ENCODE measurements around the gene SIM1. TPM values are rescaled to one million over a fixed set of nuclear protein-coding genes. Genes with fewer than 3 reads are reported as not detected.

The SIM1 gene
- total RNA-seq, 1 donor from 2014 or later = not detected

DNA sequence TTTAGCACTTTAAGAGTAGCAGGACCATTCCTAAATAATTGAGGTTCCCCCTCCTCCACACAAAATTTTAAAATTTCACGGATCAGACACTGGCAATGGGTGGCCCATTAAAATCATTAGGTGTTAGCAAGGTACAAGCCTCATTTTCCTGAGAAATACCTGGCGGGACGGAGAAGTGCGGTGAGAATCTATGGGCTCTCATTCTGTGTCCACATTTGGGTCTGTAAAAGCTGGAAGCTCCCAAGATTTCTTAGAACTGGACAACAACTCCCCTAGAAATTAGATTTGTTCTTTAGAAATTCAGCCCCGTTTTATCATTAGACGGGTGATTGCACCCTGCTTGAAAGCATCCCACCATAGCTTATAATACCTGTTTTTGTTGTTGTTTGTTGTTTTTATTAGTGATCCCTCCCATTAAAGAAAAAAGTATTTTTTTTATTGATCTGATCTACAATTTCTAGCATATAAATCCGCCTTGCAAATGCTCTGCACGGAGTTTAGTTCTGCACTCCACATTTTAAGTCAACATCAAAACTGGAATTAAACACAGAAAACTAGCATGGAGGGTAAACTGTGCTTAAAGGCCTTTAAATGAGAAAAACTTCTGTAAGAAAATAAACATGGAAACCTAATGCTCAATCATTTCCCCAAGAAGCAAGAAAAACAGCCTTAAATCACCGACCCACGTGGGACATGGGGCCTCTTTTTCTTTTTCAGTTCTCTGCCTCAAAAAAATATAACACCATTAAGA, 5.7 kb downstream of the SIM1 start:
- intact Hi-C loops (cut with micrococcal nuclease) = no loop called here
- DNase-seq (no peak), ATAC-seq (no peak)

DNA sequence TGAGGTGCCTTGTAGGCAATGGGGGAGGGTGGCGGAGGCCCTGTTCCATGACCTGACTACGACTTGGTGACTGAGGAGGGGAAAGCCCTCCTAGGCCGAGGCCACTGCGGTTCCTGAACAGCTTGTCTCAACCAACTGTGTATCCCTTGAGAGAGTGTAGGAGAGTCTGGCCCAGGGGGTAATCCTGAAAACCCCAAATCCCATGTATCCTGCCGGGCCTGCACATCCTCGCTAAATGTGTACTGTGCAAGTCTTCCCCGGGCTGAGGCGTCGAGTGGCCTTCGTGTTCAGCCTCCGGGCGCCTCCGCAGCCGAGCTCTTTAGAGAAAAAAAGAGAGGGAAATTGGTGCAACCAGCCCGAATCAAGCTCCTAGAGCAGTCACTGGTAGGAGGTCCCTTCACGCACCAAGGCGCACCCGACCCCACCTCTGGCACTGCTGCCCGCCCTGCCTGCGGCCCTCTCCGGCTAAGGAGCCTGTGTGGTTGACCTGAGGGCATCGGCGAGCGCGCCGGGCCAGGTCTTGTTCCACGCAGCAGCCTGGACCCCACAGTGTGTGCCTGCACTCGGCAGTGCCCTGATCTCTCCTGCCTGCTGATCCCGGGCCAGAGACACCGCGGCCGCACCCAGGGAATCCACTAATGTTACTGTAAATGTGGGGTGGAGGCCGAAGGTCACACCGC, 7.3 kb downstream of the SIM1 start:
- ATAC-seq (no peak), DNase-seq (no peak)
- intact Hi-C loops (cut with micrococcal nuclease) = no loop called here

DNA sequence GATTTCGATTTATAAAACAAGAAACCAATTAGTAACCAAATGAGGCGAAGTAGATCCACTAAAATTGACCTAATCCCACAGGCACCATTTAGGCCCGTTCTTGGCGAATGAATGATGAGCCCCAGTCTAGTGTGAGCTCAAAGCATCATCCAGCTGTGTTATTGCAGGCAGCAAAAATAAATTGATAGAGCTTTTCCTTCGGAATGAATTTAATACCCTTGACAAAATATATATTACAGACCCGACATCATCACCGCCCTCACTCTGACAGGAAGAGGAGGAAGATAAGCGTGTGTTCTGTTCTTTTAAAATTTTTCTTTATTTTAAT, 7.8 kb downstream of the SIM1 start:
- ATAC-seq (no peak), DNase-seq (no peak)
- intact Hi-C loops (cut with micrococcal nuclease) = no loop called here

DNA sequence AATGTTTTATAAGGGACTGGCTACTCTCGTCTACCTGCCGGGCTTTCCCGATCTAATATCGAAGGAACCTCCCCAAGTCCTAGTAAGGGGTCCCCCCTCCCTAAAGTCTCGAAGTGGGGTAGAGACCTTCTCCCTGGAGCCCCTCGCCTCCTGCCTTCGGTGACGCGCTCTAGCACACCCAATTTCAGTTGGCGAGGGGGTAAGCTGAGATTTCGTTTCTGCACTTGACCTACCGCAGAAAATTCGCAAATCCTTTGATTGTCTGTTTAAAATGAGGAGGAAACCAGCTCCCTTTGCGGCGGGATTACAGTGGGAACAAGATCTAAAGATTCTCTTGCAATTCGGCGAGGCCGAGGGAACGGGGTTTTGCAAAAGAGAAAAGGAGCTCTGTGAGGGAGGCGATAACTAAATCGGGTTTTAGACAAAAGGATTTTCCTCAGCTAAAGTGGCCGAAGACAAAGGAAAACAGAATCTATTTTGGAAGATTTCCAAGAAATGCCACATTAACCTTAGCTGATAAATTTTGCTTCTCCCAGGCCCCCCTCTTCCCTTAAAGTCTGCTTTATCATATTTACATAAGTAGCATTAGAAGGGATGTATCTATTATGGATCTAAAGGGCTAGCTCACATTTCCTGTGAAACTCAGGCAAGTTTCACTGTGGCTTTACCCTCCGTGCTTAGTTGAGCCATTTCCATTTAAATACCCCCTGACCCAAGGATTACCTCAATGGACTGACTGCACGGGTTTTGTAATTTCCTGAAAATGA, 8.4 kb downstream of the SIM1 start:
- DNase-seq (no peak), ATAC-seq (no peak)
- intact Hi-C loops (cut with micrococcal nuclease) = no loop called here

DNA sequence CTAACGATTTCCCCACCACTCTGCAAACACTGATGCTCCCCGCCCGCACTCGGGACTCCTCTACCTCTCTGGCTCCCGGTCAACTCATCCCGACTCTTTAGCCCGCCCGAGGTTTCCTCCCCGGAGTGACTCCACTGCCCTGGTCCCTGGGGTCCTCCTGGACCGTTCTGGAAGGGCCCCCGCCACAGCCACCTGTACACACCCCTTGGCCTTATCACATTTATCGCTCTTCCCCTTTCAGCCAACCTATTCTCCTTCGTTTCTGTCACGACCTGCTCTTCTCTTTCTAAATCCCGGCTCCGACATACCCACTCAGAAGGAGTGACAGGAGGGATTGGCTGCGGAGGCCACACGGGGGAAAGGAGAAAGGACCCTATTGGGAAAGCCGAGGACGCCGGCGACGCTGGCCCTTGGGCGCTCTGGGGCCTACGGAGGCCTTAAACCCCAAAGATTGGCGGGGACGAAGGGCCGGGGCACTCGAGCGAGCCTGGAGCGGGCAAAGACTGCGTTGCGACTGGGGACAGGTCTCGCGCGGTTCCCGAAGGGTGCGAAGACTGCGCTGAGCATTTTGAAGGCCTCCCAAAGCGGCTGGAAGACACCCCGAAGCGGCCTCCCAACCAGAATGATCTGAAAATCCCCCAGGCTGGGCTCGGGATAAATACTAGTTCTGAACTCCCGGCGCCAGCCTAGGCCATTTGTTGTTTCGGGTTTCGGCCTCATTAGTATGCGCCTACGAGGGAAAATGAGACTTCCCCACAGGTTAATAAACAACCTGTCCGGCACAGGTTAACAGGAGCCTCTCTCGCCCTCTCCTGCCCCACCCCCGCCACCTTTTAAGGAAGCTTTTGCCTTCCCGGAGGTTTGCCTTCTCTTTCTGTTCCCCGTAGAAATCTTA, 9.2 kb downstream of the SIM1 start:
- intact Hi-C loops (cut with micrococcal nuclease) = no loop called here
- ATAC-seq (no peak), DNase-seq (no peak)

DNA sequence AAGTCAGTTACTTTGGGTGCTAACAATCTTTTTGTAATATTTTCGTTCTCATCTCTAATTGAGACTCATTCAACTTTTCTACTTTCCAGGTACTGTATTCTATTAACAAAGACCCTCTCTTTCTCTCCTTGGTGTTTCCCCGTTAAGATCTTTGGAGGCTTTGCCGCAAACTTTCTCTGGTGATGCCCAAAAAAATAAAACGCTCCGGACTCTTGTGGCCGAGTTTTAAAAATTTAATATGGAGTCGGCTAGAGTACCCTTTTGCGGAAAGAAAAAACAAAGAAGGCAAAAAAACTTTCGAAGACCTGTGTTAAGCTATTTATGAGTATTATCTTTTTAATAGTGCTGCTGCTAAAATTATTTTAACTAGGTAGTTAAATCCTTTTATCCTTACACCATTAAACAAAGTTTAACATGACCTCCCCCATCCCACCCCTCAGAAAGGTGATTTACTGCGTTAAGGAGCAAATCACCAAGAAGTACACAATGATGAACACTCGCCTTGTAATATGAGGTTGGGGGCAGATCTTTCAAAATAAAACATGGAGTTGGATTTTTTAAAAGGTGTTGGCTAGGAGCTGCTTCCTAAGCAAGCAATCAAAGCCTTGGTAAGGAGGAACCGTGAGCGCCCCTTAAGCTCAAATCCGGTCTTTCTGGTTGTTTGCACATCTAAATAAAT, 10.0 kb downstream of the SIM1 start:
- ATAC-seq = no peak
- DNase-seq = no peak
- intact Hi-C loops (cut with micrococcal nuclease) = no loop called here

DNA sequence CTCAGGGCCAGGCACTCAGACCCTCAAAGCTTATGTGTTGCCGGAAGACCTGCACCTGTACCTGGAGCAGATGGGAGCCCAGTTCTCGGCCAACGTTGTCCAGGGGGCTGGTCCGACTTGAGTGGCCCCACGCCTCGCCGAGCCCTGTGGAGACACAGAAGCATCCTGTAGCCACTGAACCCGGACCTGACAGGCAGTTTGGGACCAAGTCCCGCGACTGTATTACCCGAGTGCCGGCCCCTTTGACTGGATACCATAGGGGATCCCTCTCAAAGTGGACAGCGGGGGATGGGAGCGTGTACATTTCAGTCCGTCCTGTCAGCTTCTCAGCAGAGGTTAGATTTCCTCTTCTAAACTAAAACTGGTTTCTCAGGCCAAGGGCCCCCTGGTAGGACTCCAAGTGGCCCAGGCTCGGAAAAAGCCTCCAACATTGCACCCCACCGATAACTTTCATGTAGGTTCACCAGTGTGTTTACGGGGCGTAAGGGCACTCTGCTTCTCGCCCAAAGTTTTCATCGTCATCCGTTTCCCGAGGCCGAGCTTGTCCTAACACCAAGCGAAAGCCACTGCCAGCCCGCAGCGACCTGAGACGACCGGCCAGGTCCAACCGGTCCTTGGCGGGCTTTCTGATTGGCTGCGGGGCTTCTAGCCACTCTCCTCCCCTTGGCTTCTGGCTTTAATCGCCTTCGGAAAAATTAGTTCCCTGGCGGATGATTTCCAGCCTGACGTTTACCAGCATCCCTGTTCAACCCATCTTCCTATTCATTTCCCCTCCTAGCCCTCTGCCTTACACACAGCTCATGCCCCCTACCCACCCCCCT, 10.8 kb downstream of the SIM1 start:
- intact Hi-C loops (cut with micrococcal nuclease) = no loop called here

DNA sequence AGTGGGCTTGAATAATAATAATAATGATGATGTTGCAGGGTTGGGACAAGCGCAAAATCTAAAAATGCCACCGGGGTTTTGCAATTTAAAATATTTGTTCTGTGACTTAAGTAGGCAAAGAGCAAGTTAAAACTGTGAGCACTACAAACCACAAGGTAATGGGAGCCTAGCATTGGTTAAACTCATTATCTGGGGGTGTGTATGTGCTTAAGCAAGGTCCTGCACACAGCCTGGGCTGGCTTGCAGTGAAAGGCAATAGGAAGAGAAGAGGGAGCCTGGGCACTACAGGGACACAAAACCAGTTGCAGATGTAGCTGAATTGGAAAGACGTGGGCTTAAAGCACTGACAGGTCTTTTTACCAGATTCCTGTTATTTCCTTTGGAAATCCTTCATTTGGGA, 11.7 kb downstream of the SIM1 start:
- ATAC-seq = no peak
- DNase-seq = no peak
- intact Hi-C loops (cut with micrococcal nuclease) = no loop called here

More for the DNA sequence above, 10.8 kb downstream of the SIM1 start:
- ATAC-seq = no peak
- no peak for DNase-seq

DNA sequence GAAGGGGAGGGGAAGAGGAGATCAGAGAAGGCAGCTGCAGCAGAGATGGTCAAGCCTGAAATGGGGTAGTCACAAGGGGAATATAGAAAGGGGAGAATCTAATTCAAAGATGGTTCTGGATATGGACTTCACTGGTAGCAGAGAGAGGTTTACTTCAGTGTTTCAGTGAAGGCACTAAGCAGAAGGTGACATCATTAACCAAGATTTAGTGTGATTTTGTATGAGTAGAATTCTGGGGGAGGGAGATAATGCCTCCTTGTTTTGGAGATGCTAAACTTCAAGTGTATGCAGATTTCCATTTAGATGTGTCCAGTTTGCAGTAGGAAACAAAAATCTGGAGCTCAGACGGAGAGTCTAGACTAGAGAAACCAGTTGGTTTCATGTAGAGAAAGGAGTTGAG, 13.1 kb downstream of the SIM1 start:
- DNase-seq (no peak), ATAC-seq (no peak)
- intact Hi-C loops (cut with micrococcal nuclease) = no loop called here

DNA sequence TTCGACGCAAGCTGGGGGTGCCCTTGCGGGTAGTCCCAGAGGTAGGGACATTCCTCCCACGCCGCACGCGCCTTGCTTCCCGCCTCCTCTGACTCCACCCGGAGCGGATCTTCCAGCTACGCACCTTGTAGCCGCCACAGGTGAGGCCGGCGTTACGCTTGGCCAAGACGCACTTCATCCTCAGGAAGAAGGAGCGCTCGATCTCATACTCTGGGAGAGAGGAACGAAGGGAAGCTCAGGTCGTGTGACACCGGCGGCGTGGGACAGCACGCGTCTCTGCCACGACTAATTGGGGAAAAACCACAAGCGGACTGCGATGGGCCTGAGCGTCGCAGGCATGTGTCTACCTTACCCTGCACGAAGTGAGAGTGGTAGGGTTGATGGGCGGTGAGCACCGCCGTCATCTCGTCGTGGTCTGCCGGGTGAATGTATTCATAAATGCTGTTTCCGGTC, 15.5 kb downstream of the SIM1 start:
- no peak for ATAC-seq
- intact Hi-C loops (cut with micrococcal nuclease) = no loop called here
- DNase-seq = no peak

DNA sequence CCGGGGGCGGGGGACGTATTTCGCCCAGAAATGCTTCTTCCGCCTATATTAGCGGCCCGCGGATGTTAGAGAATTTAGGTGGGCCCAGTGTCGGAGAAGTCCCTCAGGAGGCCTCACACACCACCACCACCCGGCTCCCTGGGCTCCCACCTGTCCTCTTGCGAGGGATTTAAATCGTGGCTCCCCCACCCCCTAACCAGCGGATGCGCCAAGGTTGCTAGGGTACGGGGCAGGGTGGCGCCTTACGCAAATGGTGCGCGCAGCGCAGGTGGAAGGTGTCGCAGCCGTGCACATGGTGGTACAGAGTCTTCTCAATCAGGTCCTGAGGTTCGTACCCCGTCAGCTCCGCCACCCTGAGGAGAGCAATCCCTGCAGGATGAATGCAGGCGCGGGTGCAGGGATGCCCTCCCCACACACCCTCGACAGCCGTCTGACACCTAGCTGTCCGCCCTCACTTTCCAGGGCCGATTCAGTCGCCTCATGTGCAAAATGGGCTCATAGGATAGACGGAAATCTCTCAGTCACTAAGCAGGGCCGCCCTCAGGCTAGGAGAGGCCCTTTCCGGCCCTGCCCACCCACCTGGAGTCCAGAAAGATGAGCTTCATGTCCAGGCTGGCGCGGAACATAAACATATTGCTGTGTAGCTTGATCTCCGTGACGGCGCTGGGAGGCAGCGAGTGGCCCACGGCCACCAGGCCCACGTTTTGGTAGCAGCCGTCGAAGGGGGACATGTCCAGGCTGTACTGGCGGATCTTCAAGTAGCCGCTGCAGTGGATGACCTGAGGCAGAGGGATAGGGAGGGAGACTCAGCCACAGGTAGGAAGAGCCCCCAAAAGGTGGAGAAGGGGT, 16.6 kb downstream of the SIM1 start:
- ATAC-seq (no peak), DNase-seq (no peak)
- intact Hi-C loops (cut with micrococcal nuclease) = no loop called here

DNA sequence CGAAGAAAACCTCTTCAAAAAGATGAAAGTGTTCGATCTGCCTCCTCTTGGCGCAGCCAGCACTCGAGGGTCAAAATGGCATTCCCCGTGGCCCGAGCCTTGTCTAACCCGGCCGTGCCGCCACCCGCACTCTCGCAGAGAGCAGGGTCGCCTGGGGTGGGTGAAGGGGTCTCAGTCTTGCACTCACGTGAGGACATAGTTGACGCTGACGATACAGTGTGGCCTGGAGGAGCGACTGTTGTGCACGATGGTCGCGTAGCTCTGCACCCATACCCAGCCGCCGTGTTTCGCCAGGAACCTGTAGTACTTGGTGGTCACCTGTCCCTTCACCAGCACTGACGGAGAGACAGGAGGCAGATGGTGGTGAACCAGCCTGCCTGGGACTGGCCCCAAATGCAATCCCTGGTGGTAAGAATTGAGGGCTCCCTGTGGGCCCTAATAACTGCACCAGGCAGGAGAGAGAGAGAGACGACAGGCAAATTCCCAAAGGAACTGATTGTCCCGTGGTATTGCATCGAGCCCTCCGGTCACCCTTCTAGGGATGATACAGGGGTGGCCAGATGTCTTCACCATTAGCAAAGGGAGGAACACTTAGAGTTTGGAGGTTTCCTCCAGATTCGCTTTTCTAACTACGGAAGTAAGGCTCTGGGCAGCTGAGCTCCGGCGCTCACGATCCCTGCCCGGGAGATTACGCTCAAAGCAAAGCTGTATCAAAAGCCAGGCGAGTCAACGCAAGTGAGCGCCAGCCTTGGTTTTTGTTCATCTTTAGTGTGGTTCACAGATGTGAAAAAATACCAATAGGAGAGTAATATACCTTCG, 17.4 kb downstream of the SIM1 start:
- ATAC-seq (no peak), DNase-seq (no peak)
- intact Hi-C loops (cut with micrococcal nuclease) = no loop called here

DNA sequence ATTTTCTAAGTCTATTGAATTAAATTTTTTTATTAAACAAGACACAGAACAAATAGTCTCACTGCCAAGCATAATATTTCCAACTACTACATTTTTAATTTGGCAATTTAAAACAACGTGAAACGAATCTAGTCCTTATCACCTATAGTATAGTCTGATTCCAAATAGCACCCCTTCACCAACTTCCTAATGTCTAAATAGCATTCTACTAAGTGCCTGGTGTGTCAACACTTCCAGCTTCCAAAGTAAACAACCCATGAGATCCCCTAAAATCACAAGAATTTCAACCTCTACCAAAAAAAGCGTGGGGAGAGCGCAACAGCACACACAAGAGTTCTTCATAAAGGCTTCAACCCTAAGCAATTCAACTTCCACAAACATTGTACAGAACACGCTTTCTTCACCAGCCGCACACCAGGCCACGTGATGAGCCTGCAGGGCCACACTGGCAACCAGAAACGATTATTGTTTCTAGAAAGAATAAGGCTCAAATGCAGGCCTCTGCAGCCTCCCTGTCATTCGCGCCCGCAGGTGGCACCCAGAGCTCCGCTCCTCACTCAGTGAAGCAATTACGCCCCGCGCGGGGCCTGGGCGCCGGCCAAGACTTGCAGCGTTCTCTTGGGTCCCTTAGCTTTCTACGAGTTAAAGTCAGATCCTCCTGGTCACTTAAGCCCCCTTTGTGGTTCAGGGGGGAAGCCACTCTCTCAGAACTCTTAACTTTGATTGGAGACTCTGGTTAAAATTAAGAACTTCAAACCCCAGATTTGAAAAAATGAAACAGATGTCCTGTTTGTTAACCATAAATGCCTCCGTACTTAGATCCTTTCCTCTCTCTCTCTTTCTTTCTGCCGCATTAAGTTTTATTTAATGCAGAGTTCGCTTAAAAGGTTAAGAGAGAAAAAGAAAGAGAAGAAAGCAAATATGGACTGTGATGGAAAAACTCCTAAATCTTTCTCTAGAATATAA, 18.3 kb downstream of the SIM1 start:
- intact Hi-C loops (cut with micrococcal nuclease) = no loop called here
- ATAC-seq (no peak), DNase-seq (no peak)

DNA sequence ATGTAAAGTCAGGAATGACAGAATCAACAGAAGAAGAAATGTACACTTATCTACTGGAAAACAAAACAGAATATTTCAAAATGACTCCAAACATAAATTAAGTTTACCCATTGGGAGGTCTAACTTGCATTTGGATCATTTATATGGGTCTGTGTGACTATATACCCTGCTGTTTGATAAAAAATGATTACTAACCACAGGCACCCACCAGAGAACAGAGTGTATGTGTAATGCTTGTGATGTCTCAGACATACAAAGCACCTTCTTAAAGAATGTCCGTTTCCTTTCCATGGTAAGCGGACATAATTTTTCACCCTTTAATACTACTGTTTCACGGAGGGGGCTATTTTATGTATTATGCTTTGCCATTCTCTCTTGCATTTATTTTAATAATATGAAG, 19.2 kb downstream of the SIM1 start:
- no peak for ATAC-seq
- intact Hi-C loops (cut with micrococcal nuclease) = no loop called here
- no peak for DNase-seq

DNA sequence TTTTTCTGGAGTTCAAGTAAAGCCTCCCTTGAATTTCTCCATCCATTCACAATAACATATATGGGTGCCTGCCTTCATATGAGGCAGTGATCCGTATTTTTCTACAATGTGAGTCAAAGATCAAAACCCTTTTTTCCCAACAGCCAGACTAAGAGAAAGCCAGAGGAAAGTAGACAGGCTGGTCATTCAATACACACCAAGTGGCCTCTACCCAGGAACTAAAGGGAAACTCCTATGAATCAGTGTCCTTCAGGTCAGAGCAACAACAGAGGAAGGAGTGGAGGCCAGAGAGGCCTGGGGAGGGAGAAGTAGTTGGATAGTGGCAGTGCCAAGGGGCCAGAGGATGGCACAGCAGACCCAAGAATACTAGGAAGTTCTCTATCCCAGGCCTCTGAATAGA, 23.8 kb downstream of the SIM1 start:
- intact Hi-C loops (cut with micrococcal nuclease) = no loop called here

More for the DNA sequence above, 23.8 kb downstream of the SIM1 start:
- ATAC-seq (no peak), DNase-seq (no peak)
